Ascending aorta (tissue), 2 donors: ENCODE results near the gene MIER1. TPM values are rescaled to one million over a fixed set of nuclear protein-coding genes. Genes with fewer than 3 reads are reported as not detected.

ENCODE experiments used
- DNase-seq, 2 donors: peaks; one replicate each; pipeline ENCODE4 v3.0.0-alpha.2; 2019; ENCODE audit warnings: low spot score in 2 of 2
- H3K27ac ChIP-seq, 2 donors: fragments of 200-600 bp; sonication (generic); one replicate each; pipeline ENCODE4 v1.5.1; 2016 to 2017; ENCODE audit warnings: mild to moderate bottlenecking in 1 of 2
- H3K27me3 ChIP-seq: fragments of 200-600 bp; sonication (generic); one replicate; pipeline ENCODE4 v1.5.1; 2017
- H3K36me3 ChIP-seq, 2 donors: fragments of 200-600 bp; sonication (generic); one replicate each; pipeline ENCODE4 v1.5.1; 2016
- H3K4me1 ChIP-seq, 2 donors: fragments of 200-600 bp; sonication (generic); one replicate each; pipeline ENCODE4 v1.5.1; 2016 to 2017; ENCODE audit warnings: mild to moderate bottlenecking in 1 of 2
- H3K4me3 ChIP-seq, 2 donors: fragments of 200-600 bp; sonication (generic); one replicate each; pipeline ENCODE4 v1.5.1; 2016 to 2017; ENCODE audit warnings: mild to moderate bottlenecking in 1 of 2
- H3K9me3 ChIP-seq, 2 donors: fragments of 200-600 bp; sonication (generic); one replicate each; pipeline ENCODE4 v1.5.1; 2016
- intact Hi-C: fragments of 100-400 bp; cut with DNase I; formaldehyde crosslinking; loops from one replicate; pipeline ENCODE4 v1.15.1; 2023
- total RNA-seq: library from RNA; depleted of rRNA; stranded (reverse); fragments of >200 nt; gene quantifications from one replicate; pipeline ENCODE4 v1.1.0, GENCODE V29; 2016
- TF ChIP-seq, protein P1 (sequence below), 3 experiments: fragments of 200-600 bp in 2 of 3; fragments of 450-650 bp in 1 of 3; sonication (generic) in 2 of 3; IDR thresholded peaks; one replicate each; pipeline ENCODE4 v1.5.1; 2016 to 2019; ENCODE audit warnings: antibody characterized with exemption in 3 of 3, mild to moderate bottlenecking in 1 of 3, moderate library complexity in 1 of 3

Gene MIER1
- total RNA-seq, 1 donor from 2014 or later: 18.4 TPM

- H3K4me1 ChIP-seq: peaks cover 0 to 33% of the 10 kb centered on the region in 2 donors
- TF ChIP-seq, protein P1, sequence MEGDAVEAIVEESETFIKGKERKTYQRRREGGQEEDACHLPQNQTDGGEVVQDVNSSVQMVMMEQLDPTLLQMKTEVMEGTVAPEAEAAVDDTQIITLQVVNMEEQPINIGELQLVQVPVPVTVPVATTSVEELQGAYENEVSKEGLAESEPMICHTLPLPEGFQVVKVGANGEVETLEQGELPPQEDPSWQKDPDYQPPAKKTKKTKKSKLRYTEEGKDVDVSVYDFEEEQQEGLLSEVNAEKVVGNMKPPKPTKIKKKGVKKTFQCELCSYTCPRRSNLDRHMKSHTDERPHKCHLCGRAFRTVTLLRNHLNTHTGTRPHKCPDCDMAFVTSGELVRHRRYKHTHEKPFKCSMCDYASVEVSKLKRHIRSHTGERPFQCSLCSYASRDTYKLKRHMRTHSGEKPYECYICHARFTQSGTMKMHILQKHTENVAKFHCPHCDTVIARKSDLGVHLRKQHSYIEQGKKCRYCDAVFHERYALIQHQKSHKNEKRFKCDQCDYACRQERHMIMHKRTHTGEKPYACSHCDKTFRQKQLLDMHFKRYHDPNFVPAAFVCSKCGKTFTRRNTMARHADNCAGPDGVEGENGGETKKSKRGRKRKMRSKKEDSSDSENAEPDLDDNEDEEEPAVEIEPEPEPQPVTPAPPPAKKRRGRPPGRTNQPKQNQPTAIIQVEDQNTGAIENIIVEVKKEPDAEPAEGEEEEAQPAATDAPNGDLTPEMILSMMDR (IDR thresholded peaks at IDR 0.05): no peak
- intact Hi-C loops: loop anchor here (2.0 to 10.0 kb wide), 2 partner anchors 34 to 416 kb away; partner anchors contain the start of gene SERBP1
- no peak for DNase-seq
- no peak overlapping the region for H3K4me3 ChIP-seq
- no peaks in the 10 kb centered on the region for H3K9me3 ChIP-seq
- peaks cover 0 to 3% of the 10 kb centered on the region in 2 donors for H3K36me3 ChIP-seq
- H3K27me3 ChIP-seq: no peaks in the 10 kb centered on the region
- peak overlapping the region; percentile 87 to 90 for H3K27ac ChIP-seq
Measured at GRCh38 chr1:67018574-67018973, 93.8 kb downstream of the MIER1 start.

GRCh38 chr1:67019121-67019520, 94.3 kb downstream of the MIER1 start:
- DNase-seq: no peak
- intact Hi-C loops: loop anchor here (2.0 to 10.0 kb wide), 2 partner anchors 34 to 416 kb away; partner anchors contain the start of gene SERBP1
- H3K27me3 ChIP-seq: no peaks in the 10 kb centered on the region
- peaks cover 0 to 33% of the 10 kb centered on the region in 2 donors for H3K4me1 ChIP-seq
- H3K36me3 ChIP-seq: peaks cover 0 to 5% of the 10 kb centered on the region in 2 donors
- TF ChIP-seq, protein P1 (IDR thresholded peaks at IDR 0.05): no peak
- no peak overlapping the region for H3K4me3 ChIP-seq
- H3K9me3 ChIP-seq: no peaks in the 10 kb centered on the region
- peak overlapping the region; percentile 87 to 90 for H3K27ac ChIP-seq

DNA sequence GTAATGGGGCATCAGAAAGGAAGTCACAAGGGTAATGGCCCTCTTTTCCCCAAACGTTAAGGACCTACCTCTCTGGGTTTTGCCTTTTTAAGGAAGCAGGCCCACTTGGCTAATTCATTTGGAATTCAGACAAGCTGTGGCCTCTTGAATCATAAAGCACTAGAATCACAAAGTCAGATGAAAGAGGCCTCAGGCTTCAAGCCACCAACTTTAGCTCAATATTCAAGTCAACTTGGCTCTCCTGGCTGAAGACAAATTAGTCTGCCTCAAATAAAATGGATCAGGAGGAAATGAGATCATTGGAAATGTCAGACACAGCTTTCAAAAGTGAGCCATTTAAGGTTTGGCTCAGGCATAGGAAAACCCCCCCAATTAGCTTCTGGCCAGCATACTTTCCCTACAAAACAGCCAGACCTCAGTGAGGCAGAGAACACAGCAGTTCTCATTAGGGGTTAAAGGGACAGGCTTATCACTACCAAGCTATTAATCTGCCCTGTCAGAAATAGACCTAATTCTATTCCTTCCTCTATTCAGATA, 94.9 kb downstream of the MIER1 start:
- intact Hi-C loops: loop anchor here (2.0 to 10.0 kb wide), 2 partner anchors 33 to 415 kb away; partner anchors contain the start of gene SERBP1
- TF ChIP-seq, protein P1 (IDR thresholded peaks at IDR 0.05): no peak
- H3K27me3 ChIP-seq: no peaks in the 10 kb centered on the region
- peaks cover 0 to 7% of the 10 kb centered on the region in 2 donors for H3K36me3 ChIP-seq
- peak overlapping the region; percentile 87 to 90 for H3K27ac ChIP-seq
- H3K4me1 ChIP-seq: peaks cover 0 to 33% of the 10 kb centered on the region in 2 donors
- no peaks in the 10 kb centered on the region for H3K9me3 ChIP-seq
- H3K4me3 ChIP-seq: no peak overlapping the region
- peak in 1 of 2 donors; percentile 77 for DNase-seq

DNA sequence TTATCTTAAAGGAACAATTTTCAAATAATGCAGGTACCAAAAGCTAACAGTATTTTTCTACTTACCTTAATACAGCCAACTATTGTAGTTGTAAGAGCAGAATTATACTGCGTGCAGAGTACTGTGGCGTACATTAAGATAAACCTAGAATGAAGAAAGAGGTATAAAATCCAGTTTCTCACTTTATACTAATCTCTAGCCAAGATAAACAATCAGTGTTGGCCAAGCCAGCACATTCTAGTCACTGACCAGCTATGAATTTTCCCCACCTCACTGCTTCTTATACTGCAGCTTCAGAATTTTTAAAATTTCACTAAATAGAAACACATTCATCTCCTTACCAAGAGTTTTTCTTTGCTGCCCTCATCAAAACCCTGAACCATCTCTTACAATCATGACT, 95.5 kb downstream of the MIER1 start:
- Histone ChIP-seq H3K9me3 (no peaks in the 10 kb centered on the region), H3K27me3 (no peaks in the 10 kb centered on the region), H3K4me3 (no peak overlapping the region), H3K27ac (peak overlapping the region; percentile 87 to 90), H3K36me3 (peaks cover 0 to 9% of the 10 kb centered on the region in 2 donors), H3K4me1 (peaks cover 0 to 33% of the 10 kb centered on the region in 2 donors)
- intact Hi-C loops: no loop called here
- no peak for DNase-seq
- TF ChIP-seq, protein P1 (IDR thresholded peaks at IDR 0.05): no peak

GRCh38 chr1:67020765-67021164, 96.0 kb downstream of the MIER1 start:
- Histone ChIP-seq H3K4me1 (peaks cover 0 to 33% of the 10 kb centered on the region in 2 donors), H3K36me3 (peaks cover 0 to 9% of the 10 kb centered on the region in 2 donors), H3K27me3 (no peaks in the 10 kb centered on the region), H3K4me3 (no peak overlapping the region), H3K27ac (peak overlapping the region; percentile 87 to 90), H3K9me3 (no peaks in the 10 kb centered on the region)
- TF ChIP-seq, protein P1 (IDR thresholded peaks at IDR 0.05): no peak
- intact Hi-C loops: no loop called here
- no peak for DNase-seq
